Measurements from ENCODE around the gene MORC1.

Gene MORC1

GRCh38 chr3:108940166-108940565 lies 177.8 kb downstream of the MORC1 start:
- no peak for DNase-seq (ENCODE audit: low read depth in 2 of 2)

- no peak for DNase-seq (ENCODE audit: low read depth in 2 of 2)
These were observed 180.8 kb downstream of the MORC1 start for GRCh38 chr3:108936924-108937689.

GRCh38 chr3:108931035-108931434 lies 186.9 kb downstream of the MORC1 start:
- no peak for DNase-seq (ENCODE audit: low read depth in 2 of 2)

- no peak for DNase-seq (ENCODE audit: low read depth in 2 of 2)
These were observed 199.1 kb downstream of the MORC1 start for GRCh38 chr3:108918866-108919265.

GRCh38 chr3:108914774-108915641 lies 202.9 kb downstream of the MORC1 start:
- peak; percentile 13 to 26 for DNase-seq (ENCODE audit: low read depth in 2 of 2)

- DNase-seq (ENCODE audit: low read depth in 2 of 2) = no peak
These were observed 208.1 kb downstream of the MORC1 start for GRCh38 chr3:108909799-108910198.

Measured in activated CD8-positive, alpha-beta memory T cell treated with anti-CD3 and anti-CD28 coated beads for 4 hours (primary cell).